ENCODE measurements around the gene PRPF40A. TPM values are rescaled to one million over a fixed set of nuclear protein-coding genes. Genes with fewer than 3 reads are reported as not detected.
A peak's percentile ranks its signal among the peaks of the same experiment; 100 is the strongest.
"Not testable (repeated sequence)": the region's sequence is repeated elsewhere in the genome, so short reads cannot be mapped to it uniquely, and the experiment has no call there.

PRPF40A gene
- total RNA-seq (2014; rRNA removed; shearing (Covaris generic); ENCODE audit: low replicate concordance) = 145 and 165 TPM in 2 replicates

DNA sequence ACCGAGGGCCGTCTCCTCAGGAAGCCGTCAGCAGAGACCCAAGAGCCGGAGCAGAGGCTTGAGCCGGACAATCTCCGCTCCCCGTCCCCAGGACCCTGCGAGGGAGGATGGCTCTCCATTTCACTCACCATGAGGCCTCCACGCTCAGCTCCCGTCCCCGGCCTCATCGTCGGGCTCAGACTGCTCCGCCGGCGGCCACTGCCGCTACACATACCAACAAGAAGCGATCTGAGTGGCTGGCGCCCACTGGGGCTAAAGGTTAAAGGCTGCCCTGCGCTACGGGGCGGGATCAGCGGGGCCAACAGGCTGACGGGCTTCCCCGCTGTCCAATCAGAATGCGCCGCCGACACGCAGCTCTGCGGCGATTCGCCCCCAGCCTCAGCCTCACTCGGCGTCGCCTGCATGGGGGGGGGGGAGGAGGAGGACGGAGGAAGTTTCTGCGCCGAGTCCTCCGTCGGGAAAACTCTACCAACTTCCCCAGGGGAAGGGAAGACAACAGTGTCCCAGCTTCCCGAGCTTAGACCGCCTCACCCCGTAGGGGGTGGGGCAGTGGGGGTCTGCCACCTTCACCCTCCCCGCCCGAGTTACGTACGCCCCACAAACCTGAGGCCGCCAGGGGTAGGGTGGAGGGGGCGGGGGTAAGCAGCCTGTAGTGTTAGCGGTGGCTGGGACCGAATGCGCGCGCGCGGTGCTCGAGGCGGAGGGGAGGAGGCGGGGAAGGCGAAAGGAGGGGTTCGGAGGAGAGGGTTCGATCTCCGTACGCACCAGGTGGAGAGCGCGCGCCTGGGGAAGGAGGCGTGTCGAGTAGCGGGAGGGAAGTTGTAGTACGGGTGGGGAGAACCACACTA is at the start of gene PRPF40A:
Gene PRPF40A, minus strand, starts transcription at position 234 of the 848 bp plus-strand sequence. Its CDS starts 22 bp downstream, at position 212.
- Histone ChIP-seq H3K4me3 (peak within 1 kb of the TSS; percentile 93), H3K9me3 (no peaks in the 10 kb centered on the region), H3K36me3 (peaks cover 29% of the 10 kb centered on the region), H3K27me3 (no peaks in the 10 kb centered on the region)
- DNase-seq = peak; percentile 99

GRCh38 chr2:152766928-152767327 is 49.7 kb upstream of the PRPF40A start:
- Histone ChIP-seq H3K36me3 (peaks cover 5% of the 10 kb centered on the region), H3K27me3 (no peaks in the 10 kb centered on the region), H3K4me3 (no peak overlapping the region), H3K9me3 (no peaks in the 10 kb centered on the region)
- DNase-seq = no peak

DNA sequence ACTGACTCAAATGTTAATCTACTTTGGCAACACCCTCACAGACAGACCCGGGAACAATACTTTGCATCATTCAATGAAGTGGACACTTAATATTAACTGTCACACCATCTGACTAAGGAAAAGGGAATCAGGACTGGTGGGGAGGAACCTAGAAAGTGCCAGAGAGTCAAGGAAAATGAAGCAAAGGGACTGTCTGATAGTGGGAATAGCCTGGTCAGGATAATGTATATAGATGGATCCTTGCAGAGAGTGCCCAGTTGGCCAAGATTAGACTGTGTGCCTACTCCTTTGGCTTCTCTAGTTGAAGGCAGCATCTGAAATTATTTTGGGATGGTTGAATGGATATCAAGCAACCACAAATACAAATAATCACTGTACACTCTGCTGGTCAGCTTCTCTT is 46.4 kb upstream of the PRPF40A start:
- no peak for DNase-seq
- H3K27me3 ChIP-seq = no peaks in the 10 kb centered on the region
- no peak overlapping the region for H3K4me3 ChIP-seq
- no peaks in the 10 kb centered on the region for H3K9me3 ChIP-seq
- peaks cover 8% of the 10 kb centered on the region for H3K36me3 ChIP-seq

- not testable (repeated sequence) for DNase-seq, H3K9me3 ChIP-seq, H3K36me3 ChIP-seq
Observed at GRCh38 chr2:152763208-152763607, 45.9 kb upstream of the PRPF40A start.

GRCh38 chr2:152762202-152762601 is 44.9 kb upstream of the PRPF40A start:
- Histone ChIP-seq H3K9me3 (no peaks in the 10 kb centered on the region), H3K27me3 (no peaks in the 10 kb centered on the region), H3K36me3 (peaks cover 8% of the 10 kb centered on the region), H3K4me3 (no peak overlapping the region)
- no peak for DNase-seq

More at GRCh38 chr2:152763208-152763607, 45.9 kb upstream of the PRPF40A start:
- not testable (repeated sequence) for H3K4me3 ChIP-seq, H3K27me3 ChIP-seq

- DNase-seq = no peak
- Histone ChIP-seq H3K9me3 (no peaks in the 10 kb centered on the region), H3K4me3 (no peak overlapping the region), H3K27me3 (no peaks in the 10 kb centered on the region), H3K36me3 (peaks cover 12% of the 10 kb centered on the region)
Observed at GRCh38 chr2:152761214-152761613, 44.0 kb upstream of the PRPF40A start.

DNA sequence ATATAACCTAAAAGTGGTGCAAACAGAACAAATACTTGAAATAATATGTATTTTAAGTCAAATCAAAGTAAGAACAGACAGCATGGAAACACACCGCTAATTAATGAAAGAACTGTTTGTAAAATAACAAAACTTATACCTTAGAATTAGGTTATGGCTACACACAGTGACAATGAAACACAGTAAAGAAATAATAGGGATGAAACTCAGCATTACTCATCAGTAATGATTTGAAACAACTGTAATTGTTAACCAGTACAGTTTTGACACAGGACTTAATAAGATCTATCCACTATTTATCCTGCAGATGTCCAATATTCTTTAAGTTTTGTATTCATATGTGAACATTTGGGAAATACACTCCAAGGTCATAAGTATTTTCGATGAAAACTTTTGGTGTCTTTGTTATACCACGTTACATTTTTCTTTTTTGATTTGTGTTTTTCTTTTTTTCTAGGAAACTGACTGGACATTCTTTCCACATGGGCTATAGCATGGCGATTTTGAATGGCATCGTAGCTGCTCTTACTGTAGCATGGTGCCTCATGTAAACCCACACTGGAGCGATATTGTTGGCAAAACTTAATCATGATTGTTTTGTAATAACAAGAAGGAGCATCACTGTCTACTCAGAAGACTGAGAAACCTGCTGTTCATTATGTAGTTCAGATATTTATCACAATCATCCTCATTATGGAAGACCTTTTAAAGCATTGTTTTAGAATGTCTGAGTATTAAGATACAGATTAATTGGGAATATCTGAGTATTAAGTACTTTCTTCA is 42.2 kb upstream of the PRPF40A start:
- Histone ChIP-seq H3K36me3 (peaks cover 12% of the 10 kb centered on the region), H3K27me3 (no peaks in the 10 kb centered on the region), H3K4me3 (no peak overlapping the region), H3K9me3 (no peaks in the 10 kb centered on the region)
- DNase-seq = no peak

- Histone ChIP-seq H3K9me3 (no peaks in the 10 kb centered on the region), H3K36me3 (peaks cover 28% of the 10 kb centered on the region), H3K27me3 (no peaks in the 10 kb centered on the region), H3K4me3 (no peak overlapping the region)
- no peak for DNase-seq
Observed at GRCh38 chr2:152755029-152755428, 37.8 kb upstream of the PRPF40A start.

DNA sequence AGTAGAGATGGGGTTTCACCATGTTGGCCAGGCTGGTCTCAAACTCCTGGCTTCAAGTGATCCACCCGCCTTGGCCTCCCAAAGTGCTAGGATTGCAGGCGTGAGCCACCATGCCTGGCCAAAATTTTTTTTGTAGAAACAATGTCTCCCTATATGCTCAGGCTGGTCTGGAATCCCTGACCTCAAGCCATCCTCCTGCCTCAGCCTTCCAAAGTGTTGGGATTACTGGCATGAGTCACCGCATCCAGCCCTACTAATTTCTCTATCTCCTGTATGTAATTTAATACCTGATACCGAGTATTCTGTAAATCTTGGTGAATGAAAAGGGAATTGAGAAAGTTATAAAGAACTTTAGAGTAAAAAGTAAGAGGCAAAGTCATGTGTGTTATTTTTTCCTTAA is 30.5 kb upstream of the PRPF40A start:
- not testable (repeated sequence) for H3K9me3 ChIP-seq
- peak; percentile 43 for DNase-seq

DNA sequence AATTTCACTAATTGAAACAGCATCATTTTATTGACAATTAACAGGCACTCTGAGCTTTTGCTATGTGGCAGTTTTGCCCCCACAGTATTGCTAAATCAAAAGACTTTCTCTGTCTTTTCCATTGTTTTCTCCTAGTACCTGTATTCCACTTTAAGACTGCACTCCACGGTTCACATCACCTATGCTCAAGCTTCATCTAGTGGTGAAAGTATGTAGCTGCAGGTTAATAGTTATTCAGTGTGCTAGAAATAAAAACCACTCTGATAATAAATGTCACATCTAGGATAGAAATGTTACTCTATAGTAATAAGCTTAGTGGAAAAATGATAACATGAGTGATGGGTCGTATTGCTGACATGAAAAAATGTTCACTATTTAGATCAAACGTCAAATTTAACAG is 25.7 kb upstream of the PRPF40A start:
- H3K36me3 ChIP-seq = peaks cover 17% of the 10 kb centered on the region
- H3K9me3 ChIP-seq = no peaks in the 10 kb centered on the region
- DNase-seq = no peak
- no peaks in the 10 kb centered on the region for H3K27me3 ChIP-seq
- H3K4me3 ChIP-seq = no peak overlapping the region

More for the DNA sequence above, 30.5 kb upstream of the PRPF40A start:
- peaks cover 25% of the 10 kb centered on the region for H3K36me3 ChIP-seq
- H3K27me3 ChIP-seq, H3K4me3 ChIP-seq: not testable (repeated sequence)

DNA sequence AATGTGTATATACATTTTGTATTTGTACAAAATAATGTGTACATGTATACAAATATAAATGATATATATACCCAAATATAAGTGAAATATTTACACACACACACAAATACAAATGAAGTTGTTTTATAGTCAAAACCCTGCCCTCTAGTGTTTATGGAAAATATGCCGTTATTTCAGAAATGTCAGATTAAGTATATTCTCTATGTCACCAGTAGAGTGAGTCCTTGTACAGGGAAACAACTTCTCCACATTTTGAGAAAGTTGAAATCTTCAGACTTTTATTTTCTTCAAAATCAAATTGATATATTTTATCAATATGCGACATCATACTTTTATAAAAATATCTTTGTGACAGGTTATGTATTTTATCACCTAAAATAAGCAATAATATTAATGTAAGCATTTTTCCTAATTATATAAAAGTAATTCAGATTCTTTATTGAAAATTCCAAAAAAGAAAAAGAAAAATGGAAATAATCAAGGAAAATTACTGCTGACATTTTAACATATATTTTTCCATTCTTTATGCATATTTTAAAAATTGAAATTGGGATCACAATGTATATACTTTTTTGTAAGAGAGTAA is 23.6 kb upstream of the PRPF40A start:
- no peak for DNase-seq
- H3K4me3 ChIP-seq = no peak overlapping the region
- no peaks in the 10 kb centered on the region for H3K27me3 ChIP-seq
- H3K36me3 ChIP-seq = peaks cover 27% of the 10 kb centered on the region
- no peaks in the 10 kb centered on the region for H3K9me3 ChIP-seq

GRCh38 chr2:152739705-152740104 is 22.4 kb upstream of the PRPF40A start:
- H3K36me3 ChIP-seq = peaks cover 35% of the 10 kb centered on the region
- not testable (repeated sequence) for H3K9me3 ChIP-seq, DNase-seq

DNA sequence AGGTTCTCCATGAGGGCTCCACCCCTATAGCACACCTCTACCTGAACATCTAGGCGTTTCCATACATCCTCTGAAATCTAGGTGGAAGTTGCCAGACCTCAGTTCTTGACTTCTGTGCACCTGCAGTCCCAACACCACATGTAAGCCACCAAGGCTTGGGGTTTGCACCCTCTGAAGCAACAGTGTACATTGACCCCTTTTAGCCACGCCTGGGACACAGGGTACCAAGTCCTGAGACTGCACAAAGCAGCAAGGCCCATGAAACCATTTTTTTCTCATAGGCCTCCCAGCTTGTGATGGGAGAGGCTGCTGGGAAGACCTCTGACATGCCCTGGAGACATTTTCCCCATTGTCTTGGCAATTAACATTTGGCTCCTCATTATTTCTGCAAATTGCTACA is 21.2 kb upstream of the PRPF40A start:
- Histone ChIP-seq H3K27me3 (no peaks in the 10 kb centered on the region), H3K36me3 (peaks cover 38% of the 10 kb centered on the region), H3K9me3 (no peaks in the 10 kb centered on the region), H3K4me3 (no peak overlapping the region)
- no peak for DNase-seq

More at GRCh38 chr2:152739705-152740104, 22.4 kb upstream of the PRPF40A start:
- H3K27me3 ChIP-seq, H3K4me3 ChIP-seq: not testable (repeated sequence)

DNA sequence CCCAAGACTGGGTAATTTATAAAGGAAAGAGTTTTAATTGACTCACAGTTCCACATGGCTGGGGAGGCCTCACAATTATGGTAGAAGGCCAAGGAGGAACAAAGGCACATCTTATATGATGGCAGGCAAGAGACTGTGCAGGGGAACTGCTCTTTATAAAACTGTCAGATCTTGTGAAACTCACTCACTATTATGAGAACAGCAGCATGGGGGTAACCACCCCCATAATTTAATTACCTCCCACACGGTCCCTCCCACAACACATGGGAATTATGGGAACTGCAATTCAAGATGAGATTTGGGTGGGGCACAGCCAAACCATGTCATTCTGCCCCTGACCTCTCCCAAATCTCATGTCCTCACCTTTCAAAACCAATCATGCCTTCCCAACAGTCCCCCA is 20.2 kb upstream of the PRPF40A start:
- not testable (repeated sequence) for DNase-seq, H3K27me3 ChIP-seq, H3K4me3 ChIP-seq, H3K9me3 ChIP-seq
- peaks cover 35% of the 10 kb centered on the region for H3K36me3 ChIP-seq

DNA sequence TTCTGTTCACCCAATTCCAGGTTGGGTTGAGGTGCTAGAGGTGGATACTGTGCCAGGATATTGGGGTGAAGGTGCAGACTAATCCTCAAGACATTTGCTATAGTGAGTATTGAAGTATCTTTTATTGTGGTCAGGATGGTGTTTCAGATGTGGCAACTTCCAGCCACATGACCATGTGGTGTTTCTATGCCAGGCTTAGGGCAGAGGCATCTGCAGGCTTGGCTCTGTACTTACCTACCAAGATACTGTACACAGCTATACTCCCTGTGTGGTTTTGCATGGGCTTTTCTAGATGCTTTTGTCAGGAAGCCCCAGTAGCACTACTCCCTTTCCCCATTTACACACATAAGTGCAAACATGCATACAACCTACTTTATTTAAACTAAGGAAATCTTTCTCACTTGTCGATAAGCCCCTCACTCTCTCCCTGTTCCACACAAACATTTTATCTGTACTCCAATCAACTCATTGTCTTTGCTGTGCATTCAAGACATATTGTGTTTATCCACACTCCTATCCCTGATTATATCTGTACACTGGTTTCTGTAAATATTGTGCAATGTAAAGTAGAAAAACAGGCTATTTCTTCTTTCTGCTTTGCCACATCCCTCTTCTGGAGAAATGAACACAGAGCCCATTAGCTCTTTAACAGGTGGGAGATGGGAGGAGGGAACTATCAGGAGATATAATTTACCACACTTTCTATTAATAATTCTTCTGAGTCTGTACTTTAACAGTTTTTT is 13.5 kb upstream of the PRPF40A start:
- DNase-seq = no peak

DNA sequence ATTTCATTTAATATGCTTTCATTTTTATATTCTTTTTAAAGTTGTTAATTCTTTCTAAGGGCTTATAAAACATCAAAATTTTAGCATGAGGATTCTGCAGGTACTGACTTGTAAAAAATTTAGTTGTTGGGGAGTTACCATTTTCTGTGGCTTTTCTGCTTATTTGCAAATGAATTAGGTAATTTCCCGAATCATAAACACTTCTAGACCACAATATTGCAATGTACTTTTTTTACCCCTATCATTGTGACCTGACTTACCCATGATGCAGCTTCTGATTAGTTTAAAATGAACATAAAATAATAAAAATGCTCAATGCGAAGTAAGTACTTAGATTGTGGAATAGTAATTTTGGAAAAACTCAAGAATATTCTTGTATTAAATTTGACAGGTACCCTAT is 12.6 kb upstream of the PRPF40A start:
- DNase-seq = no peak
- H3K9me3 ChIP-seq = no peaks in the 10 kb centered on the region
- no peak overlapping the region for H3K4me3 ChIP-seq
- peaks cover 3% of the 10 kb centered on the region; the same call in 1 of the 2 replicates for H3K36me3 ChIP-seq
- no peaks in the 10 kb centered on the region for H3K27me3 ChIP-seq

More for the DNA sequence above, 13.5 kb upstream of the PRPF40A start:
- Histone ChIP-seq H3K9me3 (no peaks in the 10 kb centered on the region), H3K27me3 (no peaks in the 10 kb centered on the region), H3K36me3 (peaks cover 12% of the 10 kb centered on the region), H3K4me3 (no peak overlapping the region)
